GM12878 (cell line): ENCODE results near the gene BIRC7.

Source experiments
- ATF3 ChIP-seq: IDR thresholded peaks from 2 replicates; pipeline ENCODE4 v1.6.1; 2011; ENCODE audit warnings: low read depth, mild to moderate bottlenecking, low read length, moderate library complexity, borderline replicate concordance; ENCODE audit errors: extremely low read depth
- ELK1 ChIP-seq: IDR thresholded peaks from 2 replicates; pipeline ENCODE4 v1.6.1; 2012; ENCODE audit warnings: low read depth, low read length, improper control_type of control experiment
- MTA3 ChIP-seq: IDR thresholded peaks from 2 replicates; pipeline ENCODE4 v1.6.1; 2012; ENCODE audit warnings: low read length, inconsistent platforms, borderline replicate concordance
- SP1 ChIP-seq: IDR thresholded peaks from one replicate; pipeline ENCODE4 v1.6.1; 2011; ENCODE audit warnings: low read depth, low read length
- SUZ12 ChIP-seq: fragments of 200-600 bp; sonication (generic); IDR thresholded peaks from one replicate; pipeline ENCODE4 v1.6.1; 2018; ENCODE audit warnings: antibody characterized with exemption, mild to moderate bottlenecking; ENCODE audit not compliant: unreplicated experiment

- TF ChIP-seq MTA3 (no peak), ATF3 (no peak), SP1 (no peak), SUZ12 (no peak), ELK1 (no peak)
These were observed 40.1 kb downstream of the BIRC7 start for GRCh38 chr20:63275825-63276224.
